HG03175 (cell line): ENCODE data around the gene IFIT1B.
A peak's percentile ranks its signal among the peaks of the same experiment; 100 is the strongest.

Experiments used
- ATAC-seq: cut with Tn5 transposase; IDR thresholded peaks from one replicate; pipeline ENCODE4 v1.9.1; 2021; ENCODE audit warnings: mild to moderate bottlenecking, moderate library complexity; ENCODE audit not compliant: unreplicated experiment

IFIT1B gene

GRCh38 chr10:89347701-89348457 lies 30.0 kb upstream of the IFIT1B start:
- ATAC-seq = no peak

GRCh38 chr10:89348481-89348880 lies 29.4 kb upstream of the IFIT1B start:
- no peak for ATAC-seq

GRCh38 chr10:89348975-89349374 lies 28.9 kb upstream of the IFIT1B start:
- no peak for ATAC-seq

GRCh38 chr10:89350631-89351315 lies 27.1 kb upstream of the IFIT1B start:
- ATAC-seq = peak; percentile 31

- ATAC-seq = peak; percentile 94
Observed at GRCh38 chr10:89351412-89351779, 26.5 kb upstream of the IFIT1B start.

- peak; percentile 49 for ATAC-seq
Observed at GRCh38 chr10:89351780-89352597, 25.9 kb upstream of the IFIT1B start.

GRCh38 chr10:89352802-89353201 lies 25.1 kb upstream of the IFIT1B start:
- ATAC-seq = no peak

GRCh38 chr10:89355394-89355931 lies 22.4 kb upstream of the IFIT1B start:
- no peak for ATAC-seq

GRCh38 chr10:89357096-89357495 lies 20.8 kb upstream of the IFIT1B start:
- ATAC-seq = no peak

GRCh38 chr10:89357975-89358374 lies 19.9 kb upstream of the IFIT1B start:
- ATAC-seq = no peak

GRCh38 chr10:89360157-89360556 lies 17.7 kb upstream of the IFIT1B start:
- no peak for ATAC-seq

- ATAC-seq = no peak
Observed at GRCh38 chr10:89362929-89363328, 14.9 kb upstream of the IFIT1B start.

GRCh38 chr10:89363729-89364442 lies 14.0 kb upstream of the IFIT1B start:
- peak; percentile 55 for ATAC-seq

GRCh38 chr10:89364531-89364930 lies 13.3 kb upstream of the IFIT1B start:
- ATAC-seq = no peak

- peak; percentile 88 for ATAC-seq
Observed at GRCh38 chr10:89367529-89367928, 10.3 kb upstream of the IFIT1B start.

- ATAC-seq = no peak
Observed at GRCh38 chr10:89368129-89368528, 9.7 kb upstream of the IFIT1B start.

GRCh38 chr10:89369156-89370105 lies 8.4 kb upstream of the IFIT1B start:
- no peak for ATAC-seq

GRCh38 chr10:89371079-89371478 lies 6.8 kb upstream of the IFIT1B start:
- no peak for ATAC-seq

- no peak for ATAC-seq
Observed at GRCh38 chr10:89371987-89372386, 5.9 kb upstream of the IFIT1B start.
